Activated CD4-positive, alpha-beta T cell treated with anti-CD3 and anti-CD28 coated beads, Interleukin-2, amount 10 ng/mL, durations not matched to agents 7 days and 5 days (primary cell): Measurements from ENCODE around the gene MACC1. TPM values are rescaled to one million over a fixed set of nuclear protein-coding genes. Genes with fewer than 3 reads are reported as not detected.

Experiments
- CTCF ChIA-PET: fragments of 350-600 bp; sonication (Branson Sonifier 250); formaldehyde crosslinking; loops from one replicate; lab custom pipeline; 2021; ENCODE audit warnings: antibody characterized with exemption; lab: Charles Lee
- POLR2A ChIA-PET: fragments of 350-600 bp; sonication (Branson Sonifier 250); formaldehyde crosslinking; loops from one replicate; lab custom pipeline; 2021; ENCODE audit warnings: antibody characterized with exemption; lab: Charles Lee
- DNase-seq: peaks from one replicate; pipeline ENCODE4 v3.0.0-alpha.2; 2020
- H3K27ac Mint-ChIP-seq: one replicate; pipeline ENCODE4 v1.8.0; 2021; ENCODE audit warnings: mild to moderate bottlenecking, moderate library complexity, mixed read lengths
- H3K27me3 Mint-ChIP-seq: one replicate; pipeline ENCODE4 v1.8.0; 2021; ENCODE audit warnings: mixed read lengths
- H3K36me3 Mint-ChIP-seq: one replicate; pipeline ENCODE4 v1.8.0; 2021; ENCODE audit warnings: low read depth, mixed read lengths
- H3K4me1 Mint-ChIP-seq: one replicate; pipeline ENCODE4 v1.8.0; 2021; ENCODE audit warnings: mixed read lengths
- H3K4me3 Mint-ChIP-seq: one replicate; pipeline ENCODE4 v1.8.0; 2021; ENCODE audit warnings: mild to moderate bottlenecking, moderate library complexity, mixed read lengths
- H3K9me3 Mint-ChIP-seq: one replicate; pipeline ENCODE4 v1.8.0; 2021; ENCODE audit warnings: mixed read lengths
- total RNA-seq, 2 experiments: library from RNA; stranded (reverse); gene quantifications; one replicate each; pipeline ENCODE4 v1.2.3, GENCODE V29; 2021

Gene MACC1
- total RNA-seq, 2 experiments from 2014 or later = 0.06 to 0.22 TPM

DNA sequence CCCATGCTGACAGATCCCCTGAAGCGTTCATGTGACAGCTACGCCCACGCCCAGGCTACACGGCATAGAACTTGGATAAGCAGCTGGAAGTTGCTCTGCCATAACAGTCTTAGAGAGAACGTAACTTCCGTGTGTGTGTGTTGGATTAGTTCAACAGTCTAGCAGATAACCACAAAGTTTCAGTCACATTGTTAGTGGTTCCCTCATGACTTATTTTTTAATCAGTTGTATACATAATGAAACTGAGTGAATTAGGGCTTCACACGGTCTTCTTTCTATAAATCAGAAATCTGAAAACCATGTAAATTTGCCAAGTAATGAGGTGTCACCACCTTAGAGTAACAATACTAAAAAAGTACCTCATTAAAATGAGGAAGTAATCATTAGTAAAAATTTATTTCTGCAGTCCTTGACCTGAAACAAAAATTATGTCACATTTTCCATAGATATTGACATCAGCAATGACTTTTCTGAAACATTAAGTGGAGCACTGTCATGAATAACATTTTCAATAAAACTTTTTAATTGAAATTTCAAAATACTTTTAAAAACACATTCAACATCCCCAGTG is 21.7 kb upstream of the MACC1 start:
- H3K4me1 Mint-ChIP-seq = peaks cover 4% of the 10 kb centered on the region
- H3K9me3 Mint-ChIP-seq = no peaks in the 10 kb centered on the region
- peaks cover 3% of the 10 kb centered on the region for H3K27me3 Mint-ChIP-seq
- no peak overlapping the region for H3K4me3 Mint-ChIP-seq
- DNase-seq = no peak
- H3K27ac Mint-ChIP-seq = no peak overlapping the region
- ChIA-PET POLR2A (no interaction called here), CTCF (no interaction called here)
- H3K36me3 Mint-ChIP-seq = no peaks in the 10 kb centered on the region

DNA sequence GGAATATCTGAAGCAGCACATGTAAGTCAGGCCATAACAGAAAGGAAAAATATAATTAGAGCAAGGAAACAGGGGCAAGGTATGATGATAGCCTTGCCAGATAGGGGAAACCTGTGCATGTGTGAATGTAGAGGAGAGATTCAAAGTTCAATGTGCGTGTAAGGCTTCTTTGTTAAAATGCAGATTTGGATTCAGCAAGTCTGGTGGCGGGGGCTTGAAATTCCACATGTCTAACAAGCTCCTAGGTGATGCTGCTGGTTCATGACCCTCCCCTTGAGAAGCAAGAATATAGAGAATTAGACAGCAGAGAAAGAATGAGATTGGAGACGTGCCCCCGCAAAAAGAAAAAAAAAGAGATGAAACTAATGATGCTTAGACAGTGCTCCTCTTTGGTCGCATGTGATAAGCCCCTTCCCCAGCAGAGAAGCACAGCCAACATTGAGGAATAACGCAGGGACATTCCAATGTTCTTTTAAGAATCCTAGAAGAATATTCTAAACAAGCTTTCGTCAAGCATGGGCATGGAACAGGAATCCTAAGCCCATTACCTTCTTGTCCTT is 21.1 kb upstream of the MACC1 start:
- Mint-ChIP-seq H3K4me3 (no peak overlapping the region), H3K4me1 (peaks cover 4% of the 10 kb centered on the region)
- CTCF ChIA-PET = no interaction called here

GRCh38 chr7:20237464-20238193 is 20.4 kb upstream of the MACC1 start:
- Mint-ChIP-seq H3K4me3 (no peak overlapping the region), H3K4me1 (peaks cover 4% of the 10 kb centered on the region), H3K27me3 (peaks cover 6% of the 10 kb centered on the region), H3K36me3 (no peaks in the 10 kb centered on the region), H3K27ac (no peak overlapping the region), H3K9me3 (no peaks in the 10 kb centered on the region)
- DNase-seq = no peak
- ChIA-PET CTCF (no interaction called here), POLR2A (no interaction called here)

More for the DNA sequence above, 21.1 kb upstream of the MACC1 start:
- POLR2A ChIA-PET = no interaction called here
- H3K27me3 Mint-ChIP-seq = peaks cover 3% of the 10 kb centered on the region
- no peaks in the 10 kb centered on the region for H3K9me3 Mint-ChIP-seq
- no peak for DNase-seq
- no peak overlapping the region for H3K27ac Mint-ChIP-seq
- H3K36me3 Mint-ChIP-seq = no peaks in the 10 kb centered on the region

- H3K27ac Mint-ChIP-seq = no peak overlapping the region
- no peak overlapping the region for H3K4me3 Mint-ChIP-seq
- H3K4me1 Mint-ChIP-seq = peaks cover 4% of the 10 kb centered on the region
- ChIA-PET CTCF (no interaction called here), POLR2A (no interaction called here)
- H3K36me3 Mint-ChIP-seq = no peaks in the 10 kb centered on the region
- no peak for DNase-seq
- no peaks in the 10 kb centered on the region for H3K9me3 Mint-ChIP-seq
- peaks cover 7% of the 10 kb centered on the region for H3K27me3 Mint-ChIP-seq
These were observed 19.6 kb upstream of the MACC1 start for GRCh38 chr7:20236790-20237189.

GRCh38 chr7:20236043-20236442 is 18.9 kb upstream of the MACC1 start:
- no peaks in the 10 kb centered on the region for H3K9me3 Mint-ChIP-seq
- peaks cover 4% of the 10 kb centered on the region for H3K4me1 Mint-ChIP-seq
- DNase-seq = no peak
- ChIA-PET CTCF (no interaction called here), POLR2A (no interaction called here)
- no peak overlapping the region for H3K4me3 Mint-ChIP-seq
- no peak overlapping the region for H3K27ac Mint-ChIP-seq
- H3K27me3 Mint-ChIP-seq = peaks cover 7% of the 10 kb centered on the region
- H3K36me3 Mint-ChIP-seq = no peaks in the 10 kb centered on the region

GRCh38 chr7:20235288-20235687 is 18.1 kb upstream of the MACC1 start:
- ChIA-PET CTCF (no interaction called here), POLR2A (no interaction called here)
- H3K36me3 Mint-ChIP-seq = no peaks in the 10 kb centered on the region
- H3K4me1 Mint-ChIP-seq = peaks cover 4% of the 10 kb centered on the region
- no peaks in the 10 kb centered on the region for H3K9me3 Mint-ChIP-seq
- no peak for DNase-seq
- no peak overlapping the region for H3K4me3 Mint-ChIP-seq
- no peak overlapping the region for H3K27ac Mint-ChIP-seq
- H3K27me3 Mint-ChIP-seq = peaks cover 7% of the 10 kb centered on the region

GRCh38 chr7:20233362-20233761 is 16.2 kb upstream of the MACC1 start:
- POLR2A ChIA-PET = no interaction called here
- CTCF ChIA-PET = no interaction called here
- peaks cover under 1% of the 10 kb centered on the region for H3K4me1 Mint-ChIP-seq
- H3K36me3 Mint-ChIP-seq = no peaks in the 10 kb centered on the region
- H3K9me3 Mint-ChIP-seq = no peaks in the 10 kb centered on the region
- H3K27ac Mint-ChIP-seq = no peak overlapping the region
- DNase-seq = no peak
- peaks cover 7% of the 10 kb centered on the region for H3K27me3 Mint-ChIP-seq
- H3K4me3 Mint-ChIP-seq = no peak overlapping the region

DNA sequence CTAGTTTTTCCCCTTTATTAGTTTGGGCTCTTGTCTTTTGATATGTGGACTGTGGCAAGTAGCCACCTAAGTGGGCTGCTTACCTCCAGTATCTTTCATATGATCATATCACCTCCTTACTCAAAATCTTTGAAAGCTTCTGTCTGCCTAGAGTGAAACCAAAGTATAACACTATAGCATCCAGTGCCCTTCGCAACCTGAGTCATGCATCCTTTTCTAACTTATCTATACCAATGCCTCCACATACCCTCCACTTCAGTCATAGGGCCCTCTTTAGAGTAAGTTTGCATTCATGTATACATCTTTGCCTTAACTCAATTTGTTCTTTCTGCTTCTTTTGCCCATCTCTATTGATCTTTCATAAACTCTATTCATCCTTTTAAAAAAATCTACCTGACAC is 15.7 kb upstream of the MACC1 start:
- Mint-ChIP-seq H3K4me1 (no peaks in the 10 kb centered on the region), H3K27me3 (peaks cover 7% of the 10 kb centered on the region), H3K36me3 (no peaks in the 10 kb centered on the region), H3K27ac (no peak overlapping the region), H3K9me3 (no peaks in the 10 kb centered on the region), H3K4me3 (no peak overlapping the region)
- POLR2A ChIA-PET = no interaction called here
- no peak for DNase-seq
- CTCF ChIA-PET = no interaction called here

DNA sequence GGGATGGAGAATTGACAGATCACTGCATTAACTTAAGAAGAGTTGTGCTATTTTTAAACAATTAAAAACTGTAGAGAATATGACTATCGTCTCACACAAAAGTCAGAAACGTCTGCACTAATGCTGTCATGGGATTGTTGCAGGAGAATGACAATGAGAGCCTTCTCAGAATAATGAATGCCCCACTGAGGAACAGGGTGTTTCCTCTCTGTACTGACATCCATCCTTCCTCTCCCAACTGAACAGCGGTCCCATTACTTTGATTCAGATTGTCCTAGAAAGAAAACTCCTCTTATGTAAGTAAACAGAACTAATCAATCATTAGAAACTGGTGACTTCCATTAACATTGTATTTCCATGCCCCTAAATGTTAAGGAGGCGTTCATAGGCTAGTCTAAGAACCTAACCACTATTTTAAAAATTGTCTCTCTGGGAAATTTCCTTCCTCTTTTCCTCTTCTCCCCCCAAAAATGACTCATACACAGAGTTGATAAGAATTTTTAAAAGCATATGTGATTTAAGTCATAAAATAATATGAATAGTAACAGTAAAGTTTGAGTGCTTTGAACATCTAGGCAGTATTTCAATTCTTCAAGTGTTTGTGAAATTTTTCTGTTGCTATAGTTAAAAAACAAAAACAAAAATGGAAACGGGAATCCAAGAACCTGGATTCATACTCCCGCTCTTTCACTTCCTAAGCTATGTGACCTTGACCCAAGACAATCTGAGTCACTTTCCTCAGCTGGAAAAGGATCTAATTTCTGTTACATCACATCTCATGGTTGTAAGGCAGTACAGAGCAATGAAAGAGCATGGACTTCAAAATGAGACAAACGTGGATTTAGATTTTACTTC is 12.7 kb upstream of the MACC1 start:
- peaks cover 4% of the 10 kb centered on the region for H3K27me3 Mint-ChIP-seq
- H3K27ac Mint-ChIP-seq = no peak overlapping the region
- no peaks in the 10 kb centered on the region for H3K9me3 Mint-ChIP-seq
- no peaks in the 10 kb centered on the region for H3K36me3 Mint-ChIP-seq
- no peak for DNase-seq
- no peaks in the 10 kb centered on the region for H3K4me1 Mint-ChIP-seq
- CTCF ChIA-PET = no interaction called here
- POLR2A ChIA-PET = no interaction called here
- H3K4me3 Mint-ChIP-seq = no peak overlapping the region

GRCh38 chr7:20229081-20229480 is 11.9 kb upstream of the MACC1 start:
- ChIA-PET POLR2A (no interaction called here), CTCF (no interaction called here)
- Mint-ChIP-seq H3K27me3 (peaks cover 4% of the 10 kb centered on the region), H3K36me3 (no peaks in the 10 kb centered on the region), H3K27ac (no peak overlapping the region), H3K4me3 (no peak overlapping the region), H3K4me1 (no peaks in the 10 kb centered on the region), H3K9me3 (no peaks in the 10 kb centered on the region)
- no peak for DNase-seq

- POLR2A ChIA-PET = no interaction called here
- Mint-ChIP-seq H3K4me3 (no peak overlapping the region), H3K4me1 (no peaks in the 10 kb centered on the region), H3K27ac (no peak overlapping the region), H3K27me3 (peaks cover 4% of the 10 kb centered on the region), H3K36me3 (no peaks in the 10 kb centered on the region), H3K9me3 (no peaks in the 10 kb centered on the region)
- no peak for DNase-seq
- CTCF ChIA-PET = no interaction called here
These were observed 11.5 kb upstream of the MACC1 start for GRCh38 chr7:20228654-20229053.

DNA sequence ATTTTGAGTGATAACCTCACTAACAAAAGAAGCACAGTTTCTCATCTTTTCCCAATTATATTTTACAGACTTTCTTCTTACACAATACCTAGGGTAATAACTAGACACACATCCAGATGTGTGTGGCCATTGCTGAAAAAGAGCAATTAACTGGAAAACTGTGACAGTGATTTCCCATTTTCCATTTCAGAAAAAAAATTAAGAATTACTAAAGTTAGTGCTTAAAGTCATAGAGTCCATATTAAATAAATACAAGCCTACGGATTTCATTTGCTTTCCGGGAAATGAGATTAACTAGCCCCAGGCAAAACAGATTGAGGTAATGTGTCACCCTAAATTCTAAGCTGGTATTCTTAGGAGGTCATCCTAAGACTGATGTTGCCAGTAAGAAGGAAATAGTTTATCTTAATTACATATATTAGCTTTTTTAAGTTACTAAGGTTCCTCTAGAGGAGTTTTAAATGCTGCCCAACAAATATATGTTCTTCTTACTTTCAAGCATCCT is 10.2 kb upstream of the MACC1 start:
- no peak for DNase-seq
- no peak overlapping the region for H3K27ac Mint-ChIP-seq
- POLR2A ChIA-PET = no interaction called here
- no peaks in the 10 kb centered on the region for H3K36me3 Mint-ChIP-seq
- H3K27me3 Mint-ChIP-seq = no peaks in the 10 kb centered on the region
- H3K9me3 Mint-ChIP-seq = no peaks in the 10 kb centered on the region
- H3K4me3 Mint-ChIP-seq = no peak overlapping the region
- CTCF ChIA-PET = no interaction called here
- no peaks in the 10 kb centered on the region for H3K4me1 Mint-ChIP-seq

DNA sequence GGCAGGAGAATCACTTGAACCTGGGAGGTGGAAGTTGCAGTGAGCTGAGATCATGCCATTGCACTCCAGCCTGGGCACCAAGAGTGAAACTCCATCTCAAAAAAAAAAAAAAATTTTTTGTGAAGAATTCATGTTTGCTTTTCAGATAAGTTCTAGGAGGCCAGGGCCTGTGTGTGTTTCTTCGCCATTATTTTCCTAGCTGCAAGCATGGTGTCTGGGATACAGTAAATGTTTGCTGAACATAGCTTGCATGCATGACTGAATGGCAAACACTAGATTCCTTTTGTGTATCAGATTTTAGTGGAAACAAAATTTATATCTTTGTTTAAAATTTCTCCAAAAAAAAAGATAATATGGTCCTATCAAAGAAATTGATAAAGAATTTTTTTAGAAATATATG is 9.7 kb upstream of the MACC1 start:
- H3K4me3 Mint-ChIP-seq = no peak overlapping the region
- H3K4me1 Mint-ChIP-seq = no peaks in the 10 kb centered on the region
- no peaks in the 10 kb centered on the region for H3K27me3 Mint-ChIP-seq
- POLR2A ChIA-PET = no interaction called here
- no peaks in the 10 kb centered on the region for H3K9me3 Mint-ChIP-seq
- DNase-seq = no peak
- CTCF ChIA-PET = no interaction called here
- H3K27ac Mint-ChIP-seq = no peak overlapping the region
- H3K36me3 Mint-ChIP-seq = no peaks in the 10 kb centered on the region
